Activated CD8-positive, alpha-beta memory T cell treated with anti-CD3 and anti-CD28 coated beads for 48 hours (primary cell): ENCODE results near the gene CCDC73.
A peak's percentile ranks its signal among the peaks of the same experiment; 100 is the strongest.
"Not testable (repeated sequence)": the region's sequence is repeated elsewhere in the genome, so short reads cannot be mapped to it uniquely, and the experiment has no call there.

Experiments used
- DNase-seq, 3 experiments: peaks; one replicate each; pipeline ENCODE4 v3.0.0-alpha.2; 2020; ENCODE audit warnings: low read depth in 2 of 3, low spot score in 2 of 3

Gene CCDC73

GRCh38 chr11:32809313-32809712 lies 14.9 kb upstream of the CCDC73 start:
- DNase-seq = peak; percentile 8 to 33 (median 15)

- DNase-seq = no peak
Measured at GRCh38 chr11:32796425-32796824, 2.0 kb upstream of the CCDC73 start.

- DNase-seq = peak; percentile 8 to 39 (median 25)
Measured at GRCh38 chr11:32792948-32793475, 1.4 kb downstream of the CCDC73 start.

DNA sequence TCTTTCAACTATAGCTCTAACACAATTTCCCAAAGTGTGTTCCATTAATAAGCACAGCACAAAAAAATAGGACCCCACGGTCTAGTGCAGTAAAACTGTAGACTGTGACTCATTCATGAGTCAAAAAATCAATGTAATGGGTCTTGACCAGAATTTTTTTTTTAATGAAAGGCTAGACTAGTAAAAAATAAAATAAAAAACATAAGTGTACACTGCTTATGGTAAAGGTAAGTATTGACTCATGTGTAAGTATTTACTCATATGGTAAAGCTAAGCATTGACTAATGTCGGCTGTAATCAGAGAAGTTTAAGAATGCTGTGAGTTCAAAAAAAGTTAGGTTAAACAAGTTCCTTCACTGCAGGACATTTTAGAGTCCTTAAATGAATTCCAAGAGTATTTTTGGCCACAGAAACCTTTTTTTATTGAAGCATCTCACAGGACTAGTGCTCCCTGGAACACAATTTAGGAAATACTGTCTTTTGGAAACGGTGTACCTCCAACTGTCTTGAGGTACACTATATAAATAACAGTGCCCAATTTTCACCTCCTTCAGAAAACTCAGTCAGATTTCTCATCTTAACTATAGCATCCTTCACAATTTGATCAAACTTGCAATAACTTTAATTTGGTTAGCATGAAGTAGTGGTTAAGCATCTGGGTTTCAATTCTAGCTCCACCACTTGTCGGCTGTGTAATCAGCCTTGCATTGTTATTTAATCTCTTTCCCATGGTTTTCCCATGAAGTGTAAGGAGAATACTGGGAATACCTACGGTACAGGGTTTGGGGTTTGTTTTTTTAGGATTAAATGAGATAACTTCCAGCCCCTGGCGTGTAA lies 2.1 kb downstream of the CCDC73 start:
- no peak for DNase-seq

GRCh38 chr11:32790916-32791315 lies 3.5 kb downstream of the CCDC73 start:
- no peak for DNase-seq

GRCh38 chr11:32786811-32787210 lies 7.7 kb downstream of the CCDC73 start:
- DNase-seq = no peak

- DNase-seq = no peak
Measured at GRCh38 chr11:32785262-32785661, 9.2 kb downstream of the CCDC73 start.

DNA sequence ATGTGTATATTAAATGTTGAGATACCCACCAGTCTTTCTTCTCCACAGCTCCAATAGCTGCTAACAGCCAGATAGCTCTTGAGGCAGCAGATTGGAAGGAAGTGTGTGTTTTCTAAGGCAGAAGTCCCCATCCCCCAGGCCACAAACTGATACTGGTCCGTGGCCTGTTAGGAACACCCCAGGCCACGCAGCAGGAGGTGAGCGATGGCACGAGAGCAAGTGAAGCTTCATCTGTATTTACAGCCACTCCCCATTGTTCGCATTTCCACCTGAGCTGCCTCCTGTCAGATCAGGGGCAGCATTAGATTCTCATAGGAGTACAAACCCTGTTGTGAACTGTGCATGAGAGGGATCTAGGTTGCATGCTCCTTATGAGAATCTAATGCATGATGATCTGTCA lies 12.7 kb downstream of the CCDC73 start:
- no peak for DNase-seq

DNA sequence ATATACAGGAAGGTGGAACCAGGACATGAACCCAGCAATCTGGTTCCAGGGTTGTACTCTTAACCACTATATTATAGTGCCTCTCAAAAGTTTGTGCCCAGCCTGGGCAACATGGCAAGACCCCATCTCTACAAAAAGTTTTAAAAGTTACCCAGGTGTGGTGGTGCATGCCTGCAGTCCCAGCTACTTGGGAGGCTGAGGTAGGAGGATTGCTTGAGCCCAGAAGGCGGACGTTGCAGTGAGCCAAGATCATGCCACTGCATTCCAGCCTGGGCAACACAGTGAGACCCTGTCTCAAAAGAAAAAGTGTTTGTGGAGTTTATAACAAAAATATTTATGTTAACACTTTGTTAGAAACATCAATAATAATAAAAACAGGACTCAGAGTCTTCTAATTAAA lies 13.6 kb downstream of the CCDC73 start:
- not testable (repeated sequence) for DNase-seq

GRCh38 chr11:32779136-32779535 lies 15.3 kb downstream of the CCDC73 start:
- no peak for DNase-seq

DNA sequence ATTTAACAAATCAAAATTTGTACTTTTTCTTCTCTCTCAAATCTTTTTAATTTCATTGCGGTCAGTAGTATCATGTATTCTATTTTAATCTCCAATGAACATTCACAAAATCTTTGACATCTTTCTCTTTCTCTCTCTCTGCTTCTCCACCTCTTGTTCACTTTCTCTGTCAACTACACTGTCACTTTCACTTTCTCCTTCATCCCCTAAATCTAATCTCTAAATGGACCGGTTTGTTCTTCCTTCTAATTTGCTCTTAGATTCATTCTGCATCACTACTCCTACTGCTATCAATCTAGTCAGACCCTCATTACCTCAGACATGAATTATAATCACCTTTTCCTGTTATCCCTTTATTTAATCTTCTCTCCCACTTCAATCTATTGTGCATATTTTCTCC lies 18.6 kb downstream of the CCDC73 start:
- DNase-seq = no peak

GRCh38 chr11:32774081-32774480 lies 20.4 kb downstream of the CCDC73 start:
- no peak for DNase-seq

GRCh38 chr11:32772731-32773130 lies 21.7 kb downstream of the CCDC73 start:
- no peak for DNase-seq

DNA sequence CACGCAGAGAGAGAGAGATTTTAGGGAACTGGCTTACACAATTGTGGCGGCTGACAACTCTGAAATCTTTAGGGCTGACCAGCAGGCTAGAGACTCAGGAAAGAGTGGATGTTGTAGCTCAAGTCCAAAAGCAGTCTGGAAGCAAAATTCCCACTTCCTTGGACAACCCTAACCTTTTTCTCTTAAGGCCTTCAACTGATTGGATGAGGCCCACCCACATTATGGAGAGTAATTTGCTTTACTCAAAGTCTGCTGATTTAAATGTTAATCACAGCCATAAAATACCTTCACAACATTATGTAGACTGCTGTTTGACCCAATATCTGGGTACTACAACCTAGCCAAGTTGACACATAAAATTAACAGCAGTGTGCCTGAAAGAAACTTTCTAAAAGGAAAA lies 32.7 kb downstream of the CCDC73 start:
- DNase-seq = not testable (repeated sequence)

GRCh38 chr11:32758291-32758690 lies 36.2 kb downstream of the CCDC73 start:
- DNase-seq = no peak

DNA sequence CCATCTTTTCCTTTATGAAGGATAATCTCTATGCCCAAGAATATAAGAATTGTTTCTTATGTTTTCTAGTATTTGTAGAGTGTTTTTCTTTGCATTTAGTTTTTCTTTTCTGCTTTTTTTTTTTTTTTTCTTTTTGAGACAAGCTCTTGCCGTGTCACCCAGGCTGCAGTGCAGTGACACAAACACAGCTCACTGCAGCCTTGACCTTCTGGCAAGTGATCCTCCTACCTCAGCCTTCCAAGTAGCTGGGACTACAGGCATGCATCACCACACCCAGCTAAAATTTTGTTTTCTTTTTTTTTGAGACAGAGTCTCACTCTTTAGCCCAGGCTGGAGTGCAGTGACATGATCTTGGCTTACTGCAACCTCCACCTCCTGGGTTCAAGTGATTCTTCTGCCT lies 41.3 kb downstream of the CCDC73 start:
- not testable (repeated sequence) for DNase-seq

DNA sequence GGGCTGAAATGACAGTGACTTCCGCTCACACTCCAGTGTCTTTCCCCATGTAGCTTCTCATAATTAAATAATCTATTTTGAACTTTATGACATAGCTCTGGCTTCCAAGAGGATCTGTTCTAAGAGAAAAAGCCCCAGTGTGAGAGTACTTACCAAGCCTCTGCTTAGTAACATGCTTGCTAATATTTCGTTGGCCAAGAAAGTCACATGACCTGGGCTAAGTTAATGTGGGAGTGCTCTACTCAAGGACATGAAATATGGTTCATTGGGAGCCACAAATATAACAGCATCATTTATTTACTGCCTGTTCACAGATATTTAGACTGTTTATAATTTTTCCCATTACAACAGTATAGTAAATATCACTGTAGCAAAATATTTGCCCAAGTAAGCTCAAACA lies 42.5 kb downstream of the CCDC73 start:
- no peak for DNase-seq

GRCh38 chr11:32751381-32751780 lies 43.1 kb downstream of the CCDC73 start:
- no peak for DNase-seq

- no peak for DNase-seq
Measured at GRCh38 chr11:32729976-32730375, 64.5 kb downstream of the CCDC73 start.

DNA sequence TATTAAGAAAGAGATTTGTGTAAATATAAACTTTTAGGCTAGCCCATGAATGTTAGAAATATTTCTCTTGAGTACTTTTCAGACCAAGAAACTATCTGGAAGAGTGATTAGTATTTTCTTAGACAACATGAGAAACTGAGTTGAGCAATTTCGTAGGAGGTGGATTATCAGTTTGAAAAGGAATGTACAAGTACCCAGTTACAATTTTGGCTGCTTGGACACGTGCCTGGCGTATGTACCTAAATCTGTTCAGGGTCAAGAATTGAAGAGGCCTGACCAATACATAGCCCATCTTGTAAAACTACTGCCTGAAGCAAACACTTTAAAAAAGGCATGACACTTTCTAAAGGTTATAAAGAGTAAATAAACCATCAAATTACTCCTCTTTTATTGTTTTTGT lies 71.1 kb downstream of the CCDC73 start:
- DNase-seq = no peak

DNA sequence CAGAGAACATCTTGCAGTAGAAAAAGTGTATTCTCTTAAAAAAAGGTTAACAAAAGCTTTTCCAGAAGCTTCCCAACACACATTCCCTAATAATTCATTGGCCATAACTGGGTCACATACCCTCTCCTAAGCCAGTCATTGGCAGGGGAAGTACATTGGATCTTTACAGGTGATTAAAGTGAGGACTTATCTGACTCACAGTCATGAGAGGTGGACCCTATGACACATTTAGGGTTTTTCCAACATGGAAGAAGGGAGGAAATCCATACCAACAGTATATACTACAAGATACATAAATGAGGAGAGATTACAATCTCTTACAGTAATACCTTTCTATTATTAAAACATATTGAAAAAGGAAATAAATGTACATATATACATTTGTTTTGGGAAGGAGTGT lies 72.2 kb downstream of the CCDC73 start:
- no peak for DNase-seq

- no peak for DNase-seq
Measured at GRCh38 chr11:32713496-32713895, 81.0 kb downstream of the CCDC73 start.

GRCh38 chr11:32708978-32709377 lies 85.5 kb downstream of the CCDC73 start:
- DNase-seq = not testable (repeated sequence)
